GM12878 (cell line): ENCODE data around the gene PDE6D. TPM values are rescaled to one million over a fixed set of nuclear protein-coding genes. Genes with fewer than 3 reads are reported as not detected.

Source experiments
- ATAC-seq: fragments of 200-7000 bp; cut with Tn5 transposase; 3 replicates; pipeline ENCODE4 v1.9.1; 2020; ENCODE audit warnings: mild to moderate bottlenecking, moderate library complexity
- BruUV-seq: library from RNA; stranded (reverse); fragments of 400-500 nt; replicated peaks from 2 replicates; lab custom pipeline; 2021; lab: Mats Ljungman, UMichigan
- CTCF ChIA-PET: fragments of 300-600 bp; sonication (Branson Sonifier 250); formaldehyde crosslinking; extraction: SDS; loops from one replicate; lab custom pipeline; 2021; ENCODE audit warnings: inconsistent platforms; lab: Yijun Ruan, JAX
- POLR2A ChIA-PET: fragments of 350-600 bp; formaldehyde crosslinking; extraction: SDS; loops from one replicate; lab custom pipeline; 2021; ENCODE audit warnings: inconsistent platforms; lab: Charles Lee
- RAD21 ChIA-PET: fragments of 300-600 bp; sonication (Branson Sonifier 250); formaldehyde crosslinking; loops from one replicate; lab custom pipeline; 2023; ENCODE audit warnings: antibody characterized with exemption; ENCODE audit not compliant: unreplicated experiment; lab: Charles Lee
- SMC1A ChIA-PET: fragments of 300-600 bp; sonication (Branson Sonifier 250); formaldehyde crosslinking; loops from one replicate; lab custom pipeline; 2023; ENCODE audit not compliant: unreplicated experiment, uncharacterized antibody; lab: Charles Lee
- DNase-seq: peaks from one replicate; pipeline ENCODE4 v3.0.0-alpha.2; 2011; ENCODE audit warnings: low read depth, low spot score
- FAIRE-seq: peaks from 3 replicates; lab custom pipeline; 2011; peaks lifted over from hg19 to GRCh38; lab: Jason Lieb, UNC
- H2AFZ ChIP-seq: 2 replicates; pipeline ENCODE4 v1.6.0; 2011; ENCODE audit warnings: low read depth, low read length, control low read depth; ENCODE audit not compliant: control insufficient read depth
- H3K27ac ChIP-seq: 2 replicates; pipeline ENCODE4 v1.5.1; 2011; ENCODE audit warnings: control low read depth; ENCODE audit not compliant: control insufficient read depth, insufficient read depth
- H3K27me3 ChIP-seq, 2 experiments: replicated peaks in 1 of 2; 2 replicates each; pipeline versions ENCODE4 v1.6.0 to v1.6.1; 2011; ENCODE audit warnings: low read length in 1 of 2; ENCODE audit not compliant: control insufficient read depth in 2 of 2, insufficient read depth in 2 of 2
- H3K36me3 ChIP-seq, 2 experiments: 2 replicates each; pipeline ENCODE4 v1.5.1; 2011; ENCODE audit warnings: low read length in 1 of 2; ENCODE audit not compliant: control insufficient read depth in 2 of 2, insufficient read depth in 2 of 2
- H3K4me1 ChIP-seq: 2 replicates; pipeline ENCODE4 v1.6.1; 2011; ENCODE audit warnings: mild to moderate bottlenecking, low read length, moderate library complexity, mixed read lengths; ENCODE audit not compliant: control insufficient read depth, insufficient read depth
- H3K4me2 ChIP-seq: 2 replicates; pipeline ENCODE4 v1.6.0; 2011; ENCODE audit warnings: control low read depth; ENCODE audit not compliant: control insufficient read depth, insufficient read depth
- H3K4me3 ChIP-seq: fragments of 200-600 bp; sonication (generic); 2 replicates; pipeline ENCODE4 v1.5.1; 2016
- H3K79me2 ChIP-seq: 2 replicates; pipeline ENCODE4 v1.6.0; 2011; ENCODE audit warnings: low read length; ENCODE audit not compliant: control insufficient read depth, insufficient read depth
- H3K9ac ChIP-seq: 2 replicates; pipeline ENCODE4 v1.8.0; 2011; ENCODE audit warnings: low read length, control low read depth, mixed read lengths; ENCODE audit not compliant: control insufficient read depth, insufficient read depth
- H3K9me3 ChIP-seq: replicated peaks from 3 replicates; pipeline ENCODE4 v1.5.1; 2011; ENCODE audit warnings: mild to moderate bottlenecking, low read length; ENCODE audit not compliant: control insufficient read depth, insufficient read depth
- H4K20me1 ChIP-seq: 2 replicates; pipeline ENCODE4 v1.6.0; 2011; ENCODE audit not compliant: control insufficient read depth, insufficient read depth
- IRF3 ChIP-seq: fragments of 450-650 bp; IDR thresholded peaks from 2 replicates; pipeline ENCODE4 v1.6.1; 2014; ENCODE audit warnings: mild to moderate bottlenecking
- MLLT1 ChIP-seq: fragments of 450-650 bp; IDR thresholded peaks from 2 replicates; pipeline ENCODE4 v1.6.1; 2016; ENCODE audit warnings: mild to moderate bottlenecking
- RCOR1 ChIP-seq: conservative IDR thresholded peaks from 2 replicates; pipeline ENCODE4 v1.6.1; 2012; ENCODE audit warnings: low read depth, low read length, improper control_type of control experiment
- SIN3A ChIP-seq: IDR thresholded peaks from 2 replicates; pipeline ENCODE4 v1.6.1; 2012; ENCODE audit warnings: low read depth, low read length, improper control_type of control experiment
- ZBTB40 ChIP-seq: fragments of 450-650 bp; IDR thresholded peaks from 2 replicates; pipeline ENCODE4 v1.6.1; 2016; ENCODE audit warnings: mild to moderate bottlenecking, moderate library complexity, borderline replicate concordance
- WGBS: methylation state at CpG from one replicate; pipeline ENCODE4 v1.1.6; 2016; ENCODE audit warnings: low lambda C conversion rate; ENCODE audit not compliant: insufficient replicate concordance, insufficient coverage; ENCODE audit errors: missing lambda C conversion rate; 5-methylcytosine and 5-hydroxymethylcytosine counted together
- in situ Hi-C: fragments of 300-500 bp; cut with MboI; formaldehyde crosslinking; loops from 9 replicates; pipeline ENCODE4 v1.14.3; 2018; ENCODE audit warnings: mixed read lengths
- intact Hi-C: fragments of 100-400 bp; cut with micrococcal nuclease; formaldehyde crosslinking; loops from one replicate; pipeline ENCODE4 v1.14.2; 2022; ENCODE audit not compliant: unreplicated experiment
- polyA plus RNA-seq, 11 experiments: library from polyadenylated mRNA; depleted of rRNA in 4 of 11; unstranded in 6 of 11; stranded (reverse) in 5 of 11; fragments of >200 nt; fragmentation: Nextera tagmentation in 4 of 11; fragmentation: Illumina TruSeq in 1 of 11; extraction: Ambion mirVana in 4 of 11; extraction: Trizol in 1 of 11; gene quantifications; 1 replicate in 1 of 11; 2 replicates in 10 of 11; pipeline versions ENCODE4 v1.2.1 to v1.2.3, GENCODE V29; 2011 to 2016; ENCODE audit warnings: inconsistent platforms in 2 of 11, missing spikeins in 2 of 11, low read depth in 1 of 11
- total RNA-seq, 4 experiments: library from RNA; depleted of rRNA in 3 of 4; stranded (reverse); fragments of >200 nt in 3 of 4; fragmentation: Illumina TruSeq in 1 of 4; extraction: Trizol in 1 of 4; gene quantifications; 2 replicates each; pipeline versions ENCODE4 v1.2.1 to v1.2.3, GENCODE V29; 2013 to 2021

Gene PDE6D
- total and polyA plus RNA-seq, 10 of the 15 experiments (the other 5 are each of a cell fraction or from before 2014, with no cell fraction given) = 8.2 to 69.4 (median 56.2) TPM

- intact Hi-C loops (no loop called here), in situ Hi-C loops (no loop called here)
- WGBS = 69% methylated on average over 9 of the region's 9 CpGs
- ChIA-PET POLR2A (no interaction called here), RAD21 (no interaction called here), SMC1A (no interaction called here), CTCF (interaction anchor here (0.7 to 1.2 kb wide), 3 partner anchors 9 to 14 kb away, joined by 3 read pairs; partner anchors contain the start of gene PTMA)
- no peak overlapping the region for H3K4me2 ChIP-seq
- no peaks in the 10 kb centered on the region for H4K20me1 ChIP-seq
- no peak overlapping the region for H3K4me3 ChIP-seq
- TF ChIP-seq ZBTB40 = no peak
- DNase-seq (no peak), ATAC-seq (no peak), FAIRE-seq (no peak)
- no peak overlapping the region for H3K27ac ChIP-seq
- H3K27me3 ChIP-seq = no peaks in the 10 kb centered on the region
- H3K4me1 ChIP-seq = no peaks in the 10 kb centered on the region
- no peaks in the 10 kb centered on the region for H3K79me2 ChIP-seq
- H3K9me3 ChIP-seq = no peaks in the 10 kb centered on the region
- H3K9ac ChIP-seq = no peak overlapping the region
- H3K36me3 ChIP-seq = no peaks in the 10 kb centered on the region
- H2AFZ ChIP-seq = no peak overlapping the region
- no TSS peak for BruUV-seq
Observed at GRCh38 chr2:231699006-231699405, 82.1 kb downstream of the PDE6D start.

GRCh38 chr2:231696004-231696367 is 85.1 kb downstream of the PDE6D start:
- ChIA-PET CTCF (interaction anchor here (1.4 kb wide), 1 partner anchor 11 kb away, joined by 6 read pairs; no protein-coding TSS in a partner anchor), SMC1A (interaction anchor here (0.9 kb wide), 1 partner anchor 96 kb away, joined by 3 read pairs; no protein-coding TSS in a partner anchor), POLR2A (no interaction called here), RAD21 (no interaction called here)
- no peak for DNase-seq
- in situ Hi-C loops = no loop called here
- H3K9ac ChIP-seq = no peak overlapping the region
- 66% methylated on average over 2 of the region's 2 CpGs for WGBS
- H3K79me2 ChIP-seq = no peaks in the 10 kb centered on the region
- H4K20me1 ChIP-seq = no peaks in the 10 kb centered on the region
- no peaks in the 10 kb centered on the region for H3K4me1 ChIP-seq
- no peak for TF ChIP-seq RCOR1
- no peak for TF ChIP-seq SIN3A
- TF ChIP-seq IRF3 = no peak
- no peak for TF ChIP-seq MLLT1
- no peak for ATAC-seq
- intact Hi-C loops = no loop called here
- no peak overlapping the region for H2AFZ ChIP-seq
- no peak for FAIRE-seq
- no peaks in the 10 kb centered on the region for H3K27me3 ChIP-seq
- no TSS peak for BruUV-seq
- no peak overlapping the region for H3K27ac ChIP-seq
- no peaks in the 10 kb centered on the region for H3K9me3 ChIP-seq
- no peak overlapping the region for H3K4me2 ChIP-seq
- H3K36me3 ChIP-seq = no peaks in the 10 kb centered on the region
- H3K4me3 ChIP-seq = no peak overlapping the region
